GM12874 (cell line): ENCODE measurements around the gene PIGL.

Source experiments
- TF ChIP-seq, protein P1 (sequence below): IDR thresholded peaks from 2 replicates; pipeline ENCODE4 v1.5.1; 2011; ENCODE audit warnings: low read depth, mild to moderate bottlenecking, control low read depth, low read length, moderate library complexity; ENCODE audit not compliant: insufficient read depth

The PIGL gene

DNA sequence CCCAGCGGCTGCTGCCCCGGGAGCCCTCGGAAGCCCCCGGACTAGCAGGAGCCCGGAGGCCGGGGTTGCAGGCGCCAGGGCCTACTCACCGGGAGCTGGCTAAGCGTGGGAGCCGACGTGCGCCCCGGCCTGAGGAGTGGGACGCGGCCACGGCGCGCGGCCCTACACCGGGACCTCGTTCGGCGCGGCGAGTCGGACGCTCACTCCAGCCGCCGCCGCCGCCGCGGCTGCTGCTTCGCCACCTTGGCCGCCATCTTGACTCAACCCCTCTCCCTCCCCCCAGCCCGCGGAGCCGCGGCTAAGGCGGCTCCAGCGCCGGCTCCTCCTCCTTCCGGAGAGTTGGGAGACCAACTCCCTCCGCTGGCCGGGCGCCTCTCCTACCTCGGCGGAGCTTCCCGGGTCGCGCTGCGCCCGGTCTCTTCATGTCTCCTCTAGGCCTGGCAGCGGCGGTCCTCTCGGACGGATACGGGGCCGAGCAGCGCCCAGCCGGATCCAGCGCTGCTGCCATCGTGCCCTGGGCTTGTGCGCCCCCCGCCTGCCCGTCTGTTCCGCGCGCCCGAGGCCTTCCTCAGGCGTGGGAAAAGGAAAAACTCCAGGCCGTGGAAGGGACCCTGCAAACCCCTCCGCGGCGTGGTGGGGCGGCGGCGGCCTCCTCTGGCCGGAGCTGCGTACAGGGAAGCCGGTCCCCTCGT, 1.6 kb upstream of the PIGL start, which contains the start of gene NCOR1:
Gene NCOR1, minus strand, starts transcription at position 262 of the 692 bp plus-strand sequence. CDS start 20,965 bp downstream, outside the sequence.
- TF ChIP-seq, protein P1, sequence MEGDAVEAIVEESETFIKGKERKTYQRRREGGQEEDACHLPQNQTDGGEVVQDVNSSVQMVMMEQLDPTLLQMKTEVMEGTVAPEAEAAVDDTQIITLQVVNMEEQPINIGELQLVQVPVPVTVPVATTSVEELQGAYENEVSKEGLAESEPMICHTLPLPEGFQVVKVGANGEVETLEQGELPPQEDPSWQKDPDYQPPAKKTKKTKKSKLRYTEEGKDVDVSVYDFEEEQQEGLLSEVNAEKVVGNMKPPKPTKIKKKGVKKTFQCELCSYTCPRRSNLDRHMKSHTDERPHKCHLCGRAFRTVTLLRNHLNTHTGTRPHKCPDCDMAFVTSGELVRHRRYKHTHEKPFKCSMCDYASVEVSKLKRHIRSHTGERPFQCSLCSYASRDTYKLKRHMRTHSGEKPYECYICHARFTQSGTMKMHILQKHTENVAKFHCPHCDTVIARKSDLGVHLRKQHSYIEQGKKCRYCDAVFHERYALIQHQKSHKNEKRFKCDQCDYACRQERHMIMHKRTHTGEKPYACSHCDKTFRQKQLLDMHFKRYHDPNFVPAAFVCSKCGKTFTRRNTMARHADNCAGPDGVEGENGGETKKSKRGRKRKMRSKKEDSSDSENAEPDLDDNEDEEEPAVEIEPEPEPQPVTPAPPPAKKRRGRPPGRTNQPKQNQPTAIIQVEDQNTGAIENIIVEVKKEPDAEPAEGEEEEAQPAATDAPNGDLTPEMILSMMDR: peak; percentile 34; the same call in 1 of the 2 replicates

DNA sequence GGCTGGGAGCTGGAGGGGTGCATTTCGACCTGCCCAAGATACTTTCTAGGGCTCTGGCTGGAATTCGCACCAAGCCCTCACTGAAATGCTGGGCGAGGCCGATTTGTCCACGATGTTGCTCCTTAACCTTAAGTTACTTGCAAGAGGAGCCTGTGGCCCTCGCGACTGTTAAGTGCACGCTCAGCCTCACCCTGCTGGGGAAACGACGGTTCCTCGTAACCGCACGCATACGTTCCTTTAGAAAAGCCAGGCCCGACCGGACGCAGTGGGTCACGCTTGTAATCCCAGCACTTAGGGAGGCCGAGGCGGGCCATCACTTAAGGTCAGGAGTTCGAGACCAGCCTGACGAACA, 1.1 kb upstream of the PIGL start:
- TF ChIP-seq, protein P1: no peak

DNA sequence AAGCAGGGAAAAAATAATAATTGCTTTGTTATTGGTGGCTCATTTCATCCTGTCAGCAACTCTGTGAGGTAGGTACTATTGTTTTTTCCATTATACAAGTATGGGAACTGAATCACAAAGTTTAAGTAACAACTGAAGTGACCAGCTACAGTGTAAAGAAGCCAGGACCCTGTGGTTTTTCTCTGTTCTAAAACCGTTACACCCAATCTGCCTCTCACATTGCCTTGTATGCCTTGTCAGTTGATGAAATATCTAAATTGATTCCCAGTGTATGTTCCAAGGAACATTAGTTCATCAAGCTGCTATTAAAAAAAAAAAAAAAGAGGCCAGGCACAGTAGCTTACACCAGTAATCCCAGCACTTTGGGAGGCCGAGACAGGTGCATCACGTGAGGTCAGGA, 5.4 kb downstream of the PIGL start:
- TF ChIP-seq, protein P1: no peak

DNA sequence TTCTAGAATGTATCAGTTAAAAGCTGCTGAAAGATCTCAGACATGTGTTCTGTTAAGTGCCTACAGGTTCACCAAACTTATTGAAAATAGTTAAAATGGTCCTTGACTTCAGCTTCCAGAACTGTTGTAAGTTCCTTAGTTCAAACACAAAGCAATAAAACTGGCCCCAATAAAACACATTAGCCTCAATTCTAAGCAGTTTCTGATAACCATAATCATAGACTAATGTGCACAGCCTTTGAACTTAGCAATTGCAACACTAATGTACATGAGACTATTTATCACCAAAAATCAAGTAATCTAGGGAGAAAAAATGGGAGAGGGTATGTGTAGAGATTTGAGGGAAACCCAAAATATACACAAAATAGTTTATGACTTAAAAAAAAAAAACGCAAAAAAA, 15.4 kb downstream of the PIGL start:
- TF ChIP-seq, protein P1: no peak

GRCh38 chr17:16239931-16240330, 22.9 kb downstream of the PIGL start:
- TF ChIP-seq, protein P1: no peak

DNA sequence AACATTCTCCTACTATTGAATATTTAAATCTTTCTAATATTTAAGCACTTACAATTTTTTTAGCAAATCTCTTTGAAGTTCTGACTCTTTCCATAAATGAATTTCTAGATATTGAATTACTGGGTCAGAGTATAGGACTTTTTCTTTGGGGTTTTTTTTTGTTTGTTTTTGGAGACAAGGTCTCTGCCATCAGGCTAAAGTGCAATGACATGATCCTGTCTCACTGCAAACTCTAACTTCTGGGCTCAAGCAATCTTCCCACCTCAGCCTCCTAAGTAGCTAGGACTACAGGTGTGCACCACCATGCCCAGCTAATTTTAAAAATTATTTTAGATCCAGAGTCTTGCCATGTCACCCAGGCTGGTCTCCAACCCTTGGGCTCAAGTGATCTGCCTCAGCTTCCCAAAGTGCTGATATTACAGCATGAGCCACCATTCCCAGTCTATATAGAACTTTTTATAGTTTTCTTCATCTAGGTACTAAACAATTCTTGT, 24.9 kb downstream of the PIGL start:
- TF ChIP-seq, protein P1: no peak

DNA sequence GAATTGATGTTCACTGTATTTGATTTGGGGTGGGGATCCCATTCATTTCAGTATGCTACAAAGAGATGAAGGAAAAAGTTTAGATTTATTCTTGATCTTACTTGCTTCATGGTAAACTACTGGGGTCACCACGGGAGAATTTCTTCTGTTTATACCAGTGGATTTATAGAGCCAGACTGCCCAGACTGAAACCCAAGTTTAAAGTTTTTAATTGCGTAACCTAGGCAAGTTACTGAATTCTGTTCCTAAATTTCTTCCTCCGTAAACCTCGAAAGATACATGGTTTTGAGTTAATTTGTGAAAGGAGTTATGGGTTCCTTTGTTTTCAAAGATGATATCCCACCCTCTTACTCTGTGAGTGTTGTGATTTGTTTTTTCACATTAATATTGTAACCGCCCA, 26.4 kb downstream of the PIGL start:
- TF ChIP-seq, protein P1: no peak
